GM19438 (cell line): ENCODE results near the gene IL1RAPL2.
A peak's percentile ranks its signal among the peaks of the same experiment; 100 is the strongest.
"Not testable (repeated sequence)": the region's sequence is repeated elsewhere in the genome, so short reads cannot be mapped to it uniquely, and the experiment has no call there.

Experiments
- ATAC-seq: cut with Tn5 transposase; IDR thresholded peaks from one replicate; pipeline ENCODE4 v1.9.1; 2021; ENCODE audit warnings: low read depth; ENCODE audit not compliant: unreplicated experiment

Gene IL1RAPL2

DNA sequence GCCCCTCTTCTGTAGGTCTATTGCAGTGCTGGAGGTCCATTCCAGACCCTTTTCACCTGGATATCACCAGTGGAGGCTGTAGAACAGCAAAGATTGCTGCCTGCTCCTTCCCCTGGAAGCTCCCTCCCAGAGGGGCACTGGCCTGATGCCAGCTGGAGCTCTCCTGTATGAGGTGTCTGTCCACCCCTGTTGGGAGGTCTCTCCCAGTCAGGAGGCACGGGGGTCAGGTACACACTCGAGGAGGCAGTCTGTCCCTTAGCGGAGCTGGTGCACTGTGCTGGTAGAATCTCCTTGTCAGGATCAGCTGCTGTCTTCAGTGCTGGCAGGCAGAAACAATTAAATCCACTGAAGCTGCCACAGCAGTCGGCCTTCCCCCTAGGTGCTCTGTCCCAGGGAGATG lies 276.6 kb downstream of the IL1RAPL2 start:
- no peak for ATAC-seq

DNA sequence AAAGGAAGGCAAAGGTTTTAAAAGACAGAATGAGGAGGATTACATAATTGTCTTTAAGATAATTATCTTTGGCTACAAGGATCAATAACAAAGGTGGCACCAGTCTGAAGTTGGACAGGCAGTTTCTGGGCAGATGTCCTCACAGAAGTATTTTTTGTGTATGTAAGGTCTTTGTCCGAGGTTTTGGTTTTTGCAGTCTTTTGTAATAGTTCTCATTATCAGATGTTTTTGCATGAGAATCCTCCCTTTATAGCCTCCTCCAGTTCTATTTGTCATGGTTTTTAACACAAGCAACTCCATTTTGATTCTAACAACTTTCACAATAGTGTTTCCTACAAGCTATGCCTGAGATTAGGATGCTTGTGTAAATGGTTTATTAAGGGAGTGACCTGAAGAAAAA lies 286.2 kb downstream of the IL1RAPL2 start:
- ATAC-seq = no peak

- no peak for ATAC-seq
These were observed 288.2 kb downstream of the IL1RAPL2 start for GRCh38 chrX:104854188-104854587.

GRCh38 chrX:104854790-104855340 lies 288.9 kb downstream of the IL1RAPL2 start:
- ATAC-seq = no peak

DNA sequence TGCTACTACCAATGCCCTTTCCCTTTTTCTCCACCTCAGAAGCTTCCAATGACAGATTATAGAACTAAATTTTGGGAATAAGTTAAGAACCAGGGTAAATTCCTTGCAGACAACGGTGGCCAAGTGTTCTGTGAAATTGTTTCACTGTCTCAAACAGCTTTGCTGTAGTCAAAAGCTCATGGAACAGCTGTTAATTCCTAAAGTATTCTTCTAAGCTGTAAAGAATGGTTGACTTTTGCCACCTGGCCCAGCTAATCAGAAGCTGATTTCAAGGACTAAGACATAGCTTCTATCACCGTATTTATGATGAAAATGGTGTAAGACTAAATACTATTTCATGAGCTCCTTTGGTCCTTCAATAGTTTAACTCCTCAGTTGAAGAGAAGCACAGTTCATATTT lies 297.5 kb downstream of the IL1RAPL2 start:
- no peak for ATAC-seq

DNA sequence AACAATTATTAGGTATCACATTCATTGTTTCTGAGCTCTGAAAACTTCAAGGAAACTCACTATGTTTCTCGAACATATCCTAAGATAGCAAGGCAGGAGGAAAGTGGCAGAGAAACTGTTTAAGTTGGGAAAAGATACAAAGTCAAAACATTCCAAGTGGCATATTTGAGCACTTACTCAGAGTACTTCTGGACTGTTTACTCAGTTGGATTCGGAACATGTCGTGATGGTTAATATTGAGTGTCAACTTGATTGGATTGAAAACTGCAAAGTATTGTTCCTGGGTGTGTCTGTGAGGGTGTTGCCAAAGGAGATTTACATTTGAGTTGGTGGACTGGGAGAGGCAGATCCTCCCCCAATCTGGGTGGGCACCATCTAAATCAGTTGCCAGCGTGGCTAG lies 298.3 kb downstream of the IL1RAPL2 start:
- ATAC-seq = no peak

DNA sequence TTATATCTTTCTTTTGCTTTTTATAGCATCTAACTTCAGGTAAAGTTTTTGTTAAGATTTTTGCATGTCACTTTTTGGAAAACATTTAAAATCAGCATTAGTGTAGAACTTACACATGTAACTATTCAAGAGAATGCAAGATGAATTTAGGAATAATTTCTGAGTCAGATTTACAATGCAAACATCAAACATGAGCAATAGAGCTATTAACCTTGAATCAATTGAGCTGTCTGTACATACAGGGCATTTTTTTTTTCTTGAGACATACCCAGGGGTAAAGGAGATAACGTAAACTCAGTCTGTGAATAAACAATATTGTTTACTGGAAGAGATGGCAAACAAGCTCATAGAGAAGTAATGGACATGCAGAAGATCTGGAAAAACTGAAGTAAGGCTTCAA lies 311.5 kb downstream of the IL1RAPL2 start:
- ATAC-seq = no peak

DNA sequence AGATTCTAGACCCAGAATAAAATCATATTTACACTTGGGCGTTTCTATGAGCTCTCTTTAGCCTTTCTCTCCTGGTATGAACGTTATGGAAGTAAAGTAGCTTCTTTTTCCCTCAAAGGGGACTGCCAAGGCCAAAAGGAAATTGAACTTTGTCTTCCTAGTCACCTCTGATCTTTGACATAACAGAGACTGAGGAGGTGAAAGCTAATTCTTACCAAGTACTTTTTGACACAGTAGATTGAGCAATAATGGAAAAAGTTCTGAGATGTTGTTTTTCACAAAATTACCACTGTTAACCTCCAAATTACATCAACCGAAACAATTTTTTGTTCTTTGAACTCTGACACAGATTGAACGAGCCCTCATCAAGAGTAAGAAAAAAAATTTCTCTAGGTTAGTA lies 336.1 kb downstream of the IL1RAPL2 start:
- ATAC-seq = no peak

DNA sequence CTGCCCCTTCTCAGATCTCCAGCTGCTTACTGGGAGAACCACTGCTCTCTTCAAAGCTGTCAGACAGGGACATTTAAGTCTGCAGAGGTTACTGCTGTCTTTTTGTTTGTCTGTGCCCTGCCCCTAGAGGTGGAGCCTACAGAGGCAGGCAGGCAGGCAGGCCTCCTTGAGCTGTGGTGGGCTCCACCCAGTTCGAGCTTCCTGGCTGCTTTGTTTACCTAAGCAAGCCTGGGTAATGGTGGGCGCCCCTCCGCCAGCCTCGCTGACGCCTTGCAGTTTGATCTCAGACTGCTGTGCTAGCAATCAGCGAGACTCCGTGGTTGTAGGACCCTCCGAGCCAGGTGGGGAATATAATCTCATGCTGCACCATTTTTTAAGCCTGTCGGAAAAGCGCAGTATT lies 343.7 kb downstream of the IL1RAPL2 start:
- ATAC-seq = not testable (repeated sequence)

- no peak for ATAC-seq
These were observed 347.3 kb downstream of the IL1RAPL2 start for GRCh38 chrX:104913348-104913747.

GRCh38 chrX:104914686-104915085 lies 348.7 kb downstream of the IL1RAPL2 start:
- ATAC-seq = not testable (repeated sequence)

GRCh38 chrX:104918122-104918521 lies 352.1 kb downstream of the IL1RAPL2 start:
- ATAC-seq = no peak

DNA sequence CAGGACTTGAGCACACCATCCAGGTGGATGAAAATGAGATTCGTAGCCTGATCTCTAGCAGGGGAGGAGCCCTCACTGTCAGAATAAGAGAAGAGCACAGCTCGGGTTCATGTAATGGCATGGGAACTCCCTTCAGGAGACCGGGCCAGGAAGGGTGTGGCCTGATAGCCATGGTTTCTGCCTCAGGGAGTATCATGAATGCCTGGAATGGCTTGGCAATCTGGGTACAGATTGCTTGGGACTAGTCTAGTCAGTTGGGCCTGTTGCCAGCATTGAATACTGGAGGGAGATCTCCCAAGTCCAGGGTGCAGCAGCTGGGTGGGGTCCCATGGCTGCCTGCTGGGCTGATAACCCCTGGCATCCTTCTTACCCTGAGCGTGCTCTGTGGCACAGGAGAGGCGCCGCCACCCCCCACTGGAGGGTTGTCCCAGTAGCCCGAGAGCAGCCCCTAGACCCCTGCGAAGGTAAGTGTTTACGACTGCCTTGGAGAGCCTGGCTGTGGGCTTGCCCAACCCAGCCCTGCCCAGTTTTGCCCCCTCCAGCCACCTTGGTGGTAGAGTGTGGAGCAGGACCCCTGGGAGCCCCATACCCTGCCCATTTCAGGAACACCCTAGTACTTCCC lies 355.7 kb downstream of the IL1RAPL2 start:
- no peak for ATAC-seq

DNA sequence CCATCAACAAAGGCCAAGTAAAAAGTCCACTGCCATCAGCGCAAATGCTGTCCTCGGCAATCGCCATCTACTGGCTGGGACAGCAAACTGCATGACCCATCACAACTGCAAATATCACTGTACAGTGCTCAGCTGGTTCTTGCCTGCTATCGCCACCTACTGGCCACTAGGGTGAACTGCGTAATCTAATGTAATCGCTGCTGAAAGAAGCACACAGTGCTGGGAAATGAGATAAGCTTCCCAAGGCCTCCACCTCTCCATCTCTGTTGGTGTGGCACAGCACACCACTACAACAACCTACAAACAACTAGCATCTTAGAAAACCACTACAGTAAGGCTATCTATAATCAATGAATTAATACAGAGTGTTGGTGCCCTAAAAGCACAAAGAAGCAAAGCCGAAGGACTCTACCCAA lies 356.2 kb downstream of the IL1RAPL2 start:
- ATAC-seq = peak; percentile 99

- no peak for ATAC-seq
These were observed 363.3 kb downstream of the IL1RAPL2 start for GRCh38 chrX:104929324-104929723.

DNA sequence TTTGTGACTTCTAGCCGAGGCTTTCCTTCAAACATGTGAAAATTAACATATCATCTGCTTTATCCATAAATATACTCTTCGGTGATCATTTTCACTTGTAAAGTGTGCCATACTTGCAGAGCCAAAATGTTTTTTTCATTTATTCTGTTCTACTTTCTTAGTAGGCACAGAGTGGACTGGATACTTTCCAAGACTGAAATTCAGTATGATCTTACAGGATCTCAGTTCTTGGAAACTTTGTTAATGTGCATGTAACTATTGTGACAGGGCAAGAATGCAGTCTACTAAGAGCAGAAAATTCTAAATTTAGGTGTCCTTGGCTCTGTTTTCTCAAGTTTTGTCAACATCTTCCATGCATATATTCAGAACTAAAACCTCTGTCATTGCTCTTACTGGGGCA lies 369.6 kb downstream of the IL1RAPL2 start:
- no peak for ATAC-seq

DNA sequence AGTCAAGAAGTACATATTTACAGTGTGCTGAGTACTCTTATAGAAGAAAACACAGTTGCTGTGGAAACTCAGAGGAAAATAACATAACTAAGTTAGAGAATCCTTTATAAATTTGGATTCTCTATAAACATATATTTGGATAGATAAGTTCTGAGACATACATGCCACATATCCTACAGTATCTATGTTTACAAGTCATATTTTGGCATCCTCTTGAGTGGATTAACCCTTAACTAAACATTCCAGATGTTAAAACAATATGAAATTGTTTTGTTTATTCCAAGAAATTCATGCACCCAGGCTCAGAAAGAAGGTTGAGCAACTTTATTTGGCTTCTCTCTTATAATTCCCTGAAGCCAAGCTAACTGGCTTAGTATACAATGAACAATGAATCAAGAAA lies 387.3 kb downstream of the IL1RAPL2 start:
- ATAC-seq = no peak

DNA sequence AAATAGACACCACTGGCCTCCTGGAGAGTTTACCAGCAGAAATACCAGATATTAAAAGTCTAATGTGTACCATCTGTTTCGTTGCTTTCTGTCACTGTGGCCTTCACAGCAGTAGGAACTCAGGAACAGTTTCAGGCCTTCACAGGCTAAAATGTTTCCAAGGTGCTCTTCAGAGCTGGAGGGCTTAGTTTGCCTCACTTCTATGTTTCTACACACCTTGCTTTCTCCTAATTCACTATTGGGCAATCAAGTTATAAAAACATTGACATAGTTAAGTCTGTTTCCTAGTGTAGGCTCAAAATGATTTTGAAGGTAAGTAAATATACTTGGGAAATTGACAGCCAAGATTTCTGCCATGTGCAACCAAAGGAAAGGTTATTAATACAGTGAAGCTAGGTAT lies 395.9 kb downstream of the IL1RAPL2 start:
- ATAC-seq = no peak

DNA sequence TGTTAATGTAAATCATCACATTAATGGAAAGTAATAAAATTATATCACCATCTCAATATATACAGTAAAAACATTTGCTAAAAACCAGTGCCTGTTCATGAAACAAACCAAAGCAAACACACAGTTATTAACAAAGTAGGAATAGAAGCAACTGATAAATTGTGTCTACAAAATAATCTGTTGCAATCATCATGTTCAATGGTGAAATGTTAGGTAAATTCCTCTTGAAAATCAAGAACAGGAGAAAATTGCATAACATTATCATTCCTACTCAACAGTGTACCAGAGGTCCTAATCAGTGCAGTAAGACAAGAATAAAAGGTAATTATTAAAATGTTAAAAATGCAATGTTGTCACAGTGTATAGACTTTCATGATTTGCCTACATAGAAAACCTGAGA lies 402.2 kb downstream of the IL1RAPL2 start:
- ATAC-seq = no peak

DNA sequence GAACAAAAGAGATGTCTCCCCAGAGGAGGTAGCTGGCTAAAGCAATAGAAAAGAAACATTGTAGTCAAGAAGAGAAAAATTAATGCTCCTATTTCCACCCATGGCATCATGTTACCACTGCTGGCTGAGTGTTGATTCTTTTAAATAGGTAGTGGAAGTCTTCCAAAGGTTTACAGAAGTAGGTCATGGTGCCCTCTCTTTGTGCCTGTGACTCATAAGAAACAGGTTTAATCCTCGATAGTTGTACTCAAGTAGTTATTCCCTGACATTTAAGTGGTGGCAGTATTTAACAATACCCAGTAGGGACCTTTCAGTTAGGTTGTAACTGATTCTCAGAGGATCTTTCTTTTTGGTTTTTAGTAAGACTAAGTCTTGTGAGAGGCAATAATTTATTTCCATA lies 406.7 kb downstream of the IL1RAPL2 start:
- ATAC-seq = no peak

- no peak for ATAC-seq
These were observed 421.1 kb downstream of the IL1RAPL2 start for GRCh38 chrX:104987063-104987462.

- ATAC-seq = no peak
These were observed 422.0 kb downstream of the IL1RAPL2 start for GRCh38 chrX:104988038-104988437.

DNA sequence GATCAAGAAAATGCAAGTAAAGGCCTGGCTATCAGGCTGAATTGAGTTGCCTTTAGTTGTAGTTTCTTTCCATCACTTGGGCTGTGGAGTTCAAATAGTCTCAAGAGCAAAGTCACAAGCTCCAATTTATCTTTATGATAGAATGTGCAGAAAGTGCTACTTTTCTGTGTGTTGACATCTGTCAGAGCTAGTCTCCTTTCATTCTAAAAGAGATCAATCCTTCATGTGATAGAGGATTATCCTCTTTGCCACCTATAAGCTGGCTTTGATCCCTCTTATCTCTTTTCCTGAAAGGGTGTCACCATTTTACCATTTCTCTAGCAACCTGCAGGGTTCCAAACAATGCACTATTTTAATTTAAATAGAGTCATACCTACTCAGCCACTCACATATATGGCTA lies 429.5 kb downstream of the IL1RAPL2 start:
- no peak for ATAC-seq
